WTC11 (cell line): Measurements from ENCODE around the gene GPR155. TPM values are rescaled to one million over a fixed set of nuclear protein-coding genes. Genes with fewer than 3 reads are reported as not detected.

ENCODE experiments used
- ATAC-seq: fragments of 200-7000 bp; cut with Tn5 transposase; 2 replicates; pipeline ENCODE4 v1.10.0; 2021; ENCODE audit warnings: mild to moderate bottlenecking, moderate library complexity
- CTCF ChIA-PET: fragments of 300-600 bp; sonication (Branson Sonifier 250); formaldehyde crosslinking; loops from one replicate; lab custom pipeline; 2021; ENCODE audit warnings: antibody characterized with exemption; lab: Charles Lee
- POLR2A ChIA-PET: fragments of 350-600 bp; sonication (Branson Sonifier 250); formaldehyde crosslinking; loops from one replicate; lab custom pipeline; 2021; ENCODE audit warnings: antibody characterized with exemption; lab: Charles Lee
- DNase-seq: peaks from one replicate; pipeline ENCODE4 v3.0.0; 2021; ENCODE audit warnings: low spot score
- H3K27ac Mint-ChIP-seq: 2 replicates; pipeline ENCODE4 v1.8.0; 2021; ENCODE audit warnings: mixed read lengths
- H3K27me3 Mint-ChIP-seq: 2 replicates; pipeline ENCODE4 v1.8.0; 2021; ENCODE audit warnings: low read depth, mild to moderate bottlenecking, moderate library complexity, mixed read lengths
- H3K36me3 Mint-ChIP-seq: 2 replicates; pipeline ENCODE4 v1.8.0; 2021; ENCODE audit warnings: mixed read lengths
- H3K4me1 Mint-ChIP-seq: 2 replicates; pipeline ENCODE4 v1.8.0; 2022; ENCODE audit warnings: mixed read lengths
- H3K4me3 Mint-ChIP-seq: 2 replicates; pipeline ENCODE4 v1.8.0; 2021; ENCODE audit warnings: mild to moderate bottlenecking, moderate library complexity, mixed read lengths
- H3K9me3 Mint-ChIP-seq: 2 replicates; pipeline ENCODE4 v1.8.0; 2021; ENCODE audit warnings: mixed read lengths
- AR ChIP-seq: fragments of 250-450 bp; sonication (Bioruptor Pico); IDR thresholded peaks from 2 replicates; pipeline ENCODE4 v1.9.0; 2021; ENCODE audit warnings: mild to moderate bottlenecking
- ATF1 ChIP-seq: sonication (generic); formaldehyde crosslinking; IDR thresholded peaks from 2 replicates; pipeline ENCODE4 v1.8.1; 2023; ENCODE audit warnings: mild to moderate bottlenecking, moderate library complexity, missing genetic modification reagents
- CREB1 ChIP-seq: sonication (generic); formaldehyde crosslinking; IDR thresholded peaks from 2 replicates; pipeline ENCODE4 v1.8.0; 2023; ENCODE audit warnings: mild to moderate bottlenecking, missing genetic modification reagents
- E2F4 ChIP-seq: sonication (generic); formaldehyde crosslinking; IDR thresholded peaks from 2 replicates; pipeline ENCODE4 v1.8.1; 2022; ENCODE audit warnings: low read depth, mild to moderate bottlenecking, moderate library complexity, missing genetic modification reagents, borderline replicate concordance
- FOXJ3 ChIP-seq: sonication (generic); formaldehyde crosslinking; IDR thresholded peaks from 2 replicates; pipeline ENCODE4 v1.9.0; 2021; ENCODE audit warnings: missing genetic modification reagents, mild to moderate bottlenecking, borderline replicate concordance
- FOXK1 ChIP-seq: sonication (generic); formaldehyde crosslinking; IDR thresholded peaks from 2 replicates; pipeline ENCODE4 v1.8.0; 2022; ENCODE audit warnings: mild to moderate bottlenecking, moderate library complexity, missing genetic modification reagents
- HMGA2 ChIP-seq: fragments of 250-450 bp; sonication (Bioruptor Pico); IDR thresholded peaks from 2 replicates; pipeline ENCODE4 v1.4.0; 2021; ENCODE audit warnings: mild to moderate bottlenecking, moderate library complexity
- JAZF1 ChIP-seq: fragments of 250-450 bp; sonication (Bioruptor Pico); IDR thresholded peaks from 2 replicates; pipeline ENCODE4 v1.9.0; 2021; ENCODE audit warnings: moderate library complexity, mild to moderate bottlenecking, inconsistent platforms
- MLX ChIP-seq: sonication (generic); formaldehyde crosslinking; IDR thresholded peaks from 2 replicates; pipeline ENCODE4 v1.8.1; 2023; ENCODE audit warnings: mild to moderate bottlenecking, missing genetic modification reagents, moderate library complexity
- MYBL2 ChIP-seq: sonication (generic); formaldehyde crosslinking; IDR thresholded peaks from 2 replicates; pipeline ENCODE4 v1.8.1; 2023; ENCODE audit warnings: mild to moderate bottlenecking, moderate library complexity, missing genetic modification reagents
- OVOL2 ChIP-seq: fragments of 250-450 bp; sonication (Bioruptor Pico); IDR thresholded peaks from 2 replicates; pipeline ENCODE4 v1.9.0; 2021; ENCODE audit warnings: mild to moderate bottlenecking, borderline replicate concordance
- SOX15 ChIP-seq: fragments of 250-450 bp; sonication (Bioruptor Pico); IDR thresholded peaks from 2 replicates; pipeline ENCODE4 v1.9.0; 2021; ENCODE audit warnings: mild to moderate bottlenecking
- TEAD1 ChIP-seq: sonication (generic); formaldehyde crosslinking; IDR thresholded peaks from 2 replicates; pipeline ENCODE4 v1.8.0; 2022; ENCODE audit warnings: mild to moderate bottlenecking, missing genetic modification reagents
- TEAD4 ChIP-seq: sonication (generic); formaldehyde crosslinking; IDR thresholded peaks from 2 replicates; pipeline ENCODE4 v1.8.0; 2022; ENCODE audit warnings: mild to moderate bottlenecking, missing genetic modification reagents
- ZBTB21 ChIP-seq: sonication (generic); formaldehyde crosslinking; IDR thresholded peaks from 2 replicates; pipeline ENCODE4 v1.8.1; 2023; ENCODE audit warnings: mild to moderate bottlenecking, missing genetic modification reagents, borderline replicate concordance
- ZNF138 ChIP-seq: sonication (generic); formaldehyde crosslinking; conservative IDR thresholded peaks from 2 replicates; pipeline ENCODE4 v1.8.1; 2022; ENCODE audit warnings: mild to moderate bottlenecking, moderate library complexity, missing genetic modification reagents
- ZNF219 ChIP-seq: sonication (generic); formaldehyde crosslinking; IDR thresholded peaks from 2 replicates; pipeline ENCODE4 v1.8.0; 2023; ENCODE audit warnings: missing genetic modification reagents, mild to moderate bottlenecking, borderline replicate concordance
- ZNF281 ChIP-seq: sonication (generic); formaldehyde crosslinking; IDR thresholded peaks from 2 replicates; pipeline ENCODE4 v1.8.0; 2023; ENCODE audit warnings: mild to moderate bottlenecking, missing genetic modification reagents
- ZNF317 ChIP-seq: sonication (generic); formaldehyde crosslinking; IDR thresholded peaks from 2 replicates; pipeline ENCODE4 v1.8.1; 2023; ENCODE audit warnings: low read depth, mild to moderate bottlenecking, moderate library complexity, missing genetic modification reagents, borderline replicate concordance
- ZNF423 ChIP-seq: fragments of 250-450 bp; sonication (Bioruptor Pico); IDR thresholded peaks from 2 replicates; pipeline ENCODE4 v2.1.2; 2022; ENCODE audit warnings: mild to moderate bottlenecking, moderate library complexity
- ZNF671 ChIP-seq: fragments of 250-450 bp; sonication (Bioruptor Pico); IDR thresholded peaks from 2 replicates; pipeline ENCODE4 v1.8.0; 2021; ENCODE audit warnings: mild to moderate bottlenecking
- total RNA-seq: library from RNA; stranded (reverse); gene quantifications from 3 replicates; pipeline ENCODE4 v1.2.3, GENCODE V29; 2021

The GPR155 gene
- total RNA-seq, 1 experiment from 2014 or later = 0.74 TPM

GRCh38 chr2:174439950-174440349 lies 46.9 kb downstream of the GPR155 start (continued):
- no peak for TF ChIP-seq AR (CRISPR knock-in tag)

GRCh38 chr2:174439323-174439722 lies 47.5 kb downstream of the GPR155 start:
- POLR2A ChIA-PET = no interaction called here
- H3K27ac Mint-ChIP-seq = no peak overlapping the region
- CTCF ChIA-PET = no interaction called here
- peaks cover 4% of the 10 kb centered on the region for H3K4me1 Mint-ChIP-seq
- no peak for ATAC-seq
- DNase-seq = no peak
- no peak overlapping the region for H3K4me3 Mint-ChIP-seq
- no peaks in the 10 kb centered on the region for H3K36me3 Mint-ChIP-seq
- H3K9me3 Mint-ChIP-seq = no peaks in the 10 kb centered on the region
- TF ChIP-seq ZNF423 = no peak
- no peak for TF ChIP-seq FOXJ3 (CRISPR knock-in tag)
- no peak for TF ChIP-seq FOXK1 (CRISPR knock-in tag)
- TF ChIP-seq ZBTB21 (CRISPR knock-in tag) = no peak
- no peak for TF ChIP-seq ATF1 (CRISPR knock-in tag)
- TF ChIP-seq ZNF219 (CRISPR knock-in tag) = no peak
- H3K27me3 Mint-ChIP-seq = no peaks in the 10 kb centered on the region

GRCh38 chr2:174438146-174438886 lies 48.5 kb downstream of the GPR155 start:
- CTCF ChIA-PET = interaction anchor here (0.6 kb wide), 1 partner anchor 241 kb away, joined by 3 read pairs; no protein-coding TSS in a partner anchor
- no peaks in the 10 kb centered on the region for H3K36me3 Mint-ChIP-seq
- DNase-seq = no peak
- H3K4me3 Mint-ChIP-seq = no peak overlapping the region
- no peak for TF ChIP-seq CREB1 (CRISPR knock-in tag)
- TF ChIP-seq MYBL2 (CRISPR knock-in tag) = no peak
- TF ChIP-seq E2F4 = no peak
- no peak for TF ChIP-seq SOX15 (CRISPR knock-in tag)
- TF ChIP-seq ZNF671 = no peak
- no peak for TF ChIP-seq OVOL2 (CRISPR knock-in tag)
- no peak for TF ChIP-seq ZNF317 (CRISPR knock-in tag)
- TF ChIP-seq MLX (CRISPR knock-in tag) = no peak
- TF ChIP-seq TEAD1 (CRISPR knock-in tag) = no peak
- H3K9me3 Mint-ChIP-seq = no peaks in the 10 kb centered on the region
- H3K27me3 Mint-ChIP-seq = no peaks in the 10 kb centered on the region
- H3K4me1 Mint-ChIP-seq = peaks cover 4% of the 10 kb centered on the region
- POLR2A ChIA-PET = interaction anchor here (0.6 kb wide), 1 partner anchor 15 kb away, joined by 7 read pairs; no protein-coding TSS in a partner anchor
- no peak for ATAC-seq
- H3K27ac Mint-ChIP-seq = no peak overlapping the region

GRCh38 chr2:174436351-174436750 lies 50.5 kb downstream of the GPR155 start:
- ATAC-seq (no peak), DNase-seq (no peak)
- Mint-ChIP-seq H3K4me1 (no peaks in the 10 kb centered on the region), H3K4me3 (no peak overlapping the region), H3K36me3 (no peaks in the 10 kb centered on the region), H3K9me3 (no peaks in the 10 kb centered on the region), H3K27ac (no peak overlapping the region), H3K27me3 (no peaks in the 10 kb centered on the region)
- ChIA-PET CTCF (no interaction called here), POLR2A (no interaction called here)
- TF ChIP-seq OVOL2 (CRISPR knock-in tag) (no peak), ZNF138 (CRISPR knock-in tag) (no peak), JAZF1 (CRISPR knock-in tag) (no peak), HMGA2 (CRISPR knock-in tag) (no peak), ZNF281 (CRISPR knock-in tag) (no peak), E2F4 (no peak), TEAD4 (CRISPR knock-in tag) (no peak)
